ENCODE data around the gene SALL1. TPM values are rescaled to one million over a fixed set of nuclear protein-coding genes. Genes with fewer than 3 reads are reported as not detected.

The SALL1 gene
- total RNA-seq, 2 donors from 2014 or later, result 0.08 TPM; not detected in 1

DNA sequence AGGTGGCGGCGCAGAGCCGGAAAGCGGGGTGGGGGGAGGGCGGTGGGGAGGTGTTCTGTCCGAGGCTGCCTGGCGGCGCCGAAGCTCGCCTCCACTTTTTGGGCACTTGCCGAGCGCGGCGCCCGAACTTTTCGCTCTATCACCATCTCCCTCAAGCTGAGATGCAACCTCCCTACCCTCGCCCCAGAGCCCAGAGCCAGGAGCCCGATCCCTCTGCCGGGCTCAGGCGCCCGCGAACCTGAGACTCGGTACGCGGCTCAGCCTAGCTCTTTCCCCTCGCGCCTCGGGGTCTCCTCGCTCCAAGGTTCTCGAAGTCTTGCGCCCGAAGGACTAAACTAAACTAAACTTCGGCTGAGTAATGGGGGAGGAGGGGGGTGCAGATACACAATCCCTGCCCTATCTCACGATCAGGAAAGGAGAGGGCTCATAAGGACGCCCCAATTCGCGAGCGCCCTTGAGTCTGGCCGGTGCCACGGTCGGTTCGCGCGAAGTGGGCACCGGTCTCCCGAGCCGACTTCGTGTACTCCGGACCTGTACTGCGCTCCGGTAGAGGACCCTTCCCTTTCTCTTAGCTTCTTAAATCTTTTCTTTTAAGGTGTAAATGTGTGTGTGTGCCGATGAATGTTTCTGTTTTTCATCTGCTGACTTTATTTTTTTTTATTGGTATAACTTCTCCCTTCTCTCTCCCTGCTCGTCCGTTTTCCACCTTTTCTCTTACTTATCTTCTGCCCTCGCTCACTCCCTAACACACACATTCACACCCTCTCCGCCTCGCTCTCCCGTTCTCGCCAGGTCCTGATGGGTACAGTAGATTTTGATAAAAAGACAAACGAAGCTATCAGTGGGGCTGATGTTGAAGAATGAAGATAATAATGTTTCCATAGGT, 1.9 kb upstream of the SALL1 start:
- no peak overlapping the region for H3K4me3 Mint-ChIP-seq

GRCh38 chr16:51151961-51152663, 1.0 kb upstream of the SALL1 start:
- Mint-ChIP-seq H3K4me3 (no peak overlapping the region), H3K4me1 (ENCODE audit: low read depth in 2 of 2) (peaks cover 4 to 7% of the 10 kb centered on the region in 2 donors), H3K9me3 (no peaks in the 10 kb centered on the region), H3K36me3 (peaks cover 8% of the 10 kb centered on the region), H3K27ac (no peak overlapping the region), H3K27me3 (peaks cover 50 to 57% of the 10 kb centered on the region in 2 donors)
- DNase-seq (ENCODE audit: low spot score) (no peak), ATAC-seq (no peak)

More for the DNA sequence above, 1.9 kb upstream of the SALL1 start:
- Mint-ChIP-seq H3K27me3 (peaks cover 52 to 57% of the 10 kb centered on the region in 2 donors), H3K36me3 (peaks cover 8% of the 10 kb centered on the region), H3K27ac (no peak overlapping the region), H3K4me1 (ENCODE audit: low read depth in 2 of 2) (peaks cover 4 to 7% of the 10 kb centered on the region in 2 donors), H3K9me3 (no peaks in the 10 kb centered on the region)
- DNase-seq (ENCODE audit: low spot score) (no peak), ATAC-seq (no peak)

- Mint-ChIP-seq H3K27ac (no peak overlapping the region), H3K4me1 (ENCODE audit: low read depth in 2 of 2) (peaks cover 4 to 7% of the 10 kb centered on the region in 2 donors), H3K4me3 (no peak overlapping the region), H3K36me3 (peaks cover 8% of the 10 kb centered on the region), H3K27me3 (peaks cover 50 to 57% of the 10 kb centered on the region in 2 donors), H3K9me3 (no peaks in the 10 kb centered on the region)
- ATAC-seq, result no peak
- no peak for DNase-seq (ENCODE audit: low spot score)
These were observed 428 bp upstream of the SALL1 start for GRCh38 chr16:51151435-51151960.

- H3K36me3 Mint-ChIP-seq, result peaks cover 8% of the 10 kb centered on the region
- ATAC-seq (no peak), DNase-seq (ENCODE audit: low spot score) (no peak)
- H3K4me1 Mint-ChIP-seq (ENCODE audit: low read depth in 2 of 2), result peaks cover 4 to 7% of the 10 kb centered on the region in 2 donors
- no peak overlapping the region for H3K4me3 Mint-ChIP-seq
- H3K27ac Mint-ChIP-seq, result no peak overlapping the region
- no peaks in the 10 kb centered on the region for H3K9me3 Mint-ChIP-seq
- H3K27me3 Mint-ChIP-seq, result peaks cover 57 to 62% of the 10 kb centered on the region in 2 donors
These were observed 744 bp downstream of the SALL1 start for GRCh38 chr16:51150165-51150887.

- no peak for DNase-seq (ENCODE audit: low spot score)
- Mint-ChIP-seq H3K27ac (no peak overlapping the region), H3K4me1 (ENCODE audit: low read depth in 2 of 2) (peaks cover 4 to 7% of the 10 kb centered on the region in 2 donors), H3K4me3 (no peak overlapping the region), H3K9me3 (no peaks in the 10 kb centered on the region), H3K36me3 (peaks cover 8% of the 10 kb centered on the region), H3K27me3 (peaks cover 56 to 65% of the 10 kb centered on the region in 2 donors)
- peak in 1 of 2 donors; percentile 24 for ATAC-seq
These were observed 1.3 kb downstream of the SALL1 start for GRCh38 chr16:51149721-51150164.

DNA sequence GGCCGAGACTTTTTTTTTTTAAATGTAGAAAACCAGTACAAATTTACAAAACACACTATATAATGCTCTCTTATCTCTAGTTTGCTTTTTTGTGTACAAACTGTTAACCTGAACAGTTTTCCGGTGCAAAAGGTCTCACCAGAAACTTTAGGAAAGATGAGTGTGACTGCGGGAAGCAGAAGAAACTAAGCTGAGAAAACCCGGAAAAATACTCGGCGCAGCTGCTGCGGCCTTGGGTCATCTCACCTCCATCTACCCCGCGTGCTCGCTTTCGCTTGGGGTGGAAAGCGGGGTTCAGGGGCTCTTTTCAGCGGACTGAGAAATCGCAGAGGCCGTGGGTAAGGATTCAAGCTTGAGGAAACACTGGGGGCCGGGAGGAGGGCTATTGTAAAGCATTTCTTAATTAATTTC, 1.8 kb downstream of the SALL1 start:
- ATAC-seq, result no peak
- Mint-ChIP-seq H3K4me3 (no peak overlapping the region), H3K4me1 (ENCODE audit: low read depth in 2 of 2) (peaks cover 4 to 7% of the 10 kb centered on the region in 2 donors), H3K9me3 (no peaks in the 10 kb centered on the region), H3K27me3 (peaks cover 55 to 63% of the 10 kb centered on the region in 2 donors), H3K27ac (no peak overlapping the region), H3K36me3 (peaks cover 8% of the 10 kb centered on the region)
- no peak for DNase-seq (ENCODE audit: low spot score)

DNA sequence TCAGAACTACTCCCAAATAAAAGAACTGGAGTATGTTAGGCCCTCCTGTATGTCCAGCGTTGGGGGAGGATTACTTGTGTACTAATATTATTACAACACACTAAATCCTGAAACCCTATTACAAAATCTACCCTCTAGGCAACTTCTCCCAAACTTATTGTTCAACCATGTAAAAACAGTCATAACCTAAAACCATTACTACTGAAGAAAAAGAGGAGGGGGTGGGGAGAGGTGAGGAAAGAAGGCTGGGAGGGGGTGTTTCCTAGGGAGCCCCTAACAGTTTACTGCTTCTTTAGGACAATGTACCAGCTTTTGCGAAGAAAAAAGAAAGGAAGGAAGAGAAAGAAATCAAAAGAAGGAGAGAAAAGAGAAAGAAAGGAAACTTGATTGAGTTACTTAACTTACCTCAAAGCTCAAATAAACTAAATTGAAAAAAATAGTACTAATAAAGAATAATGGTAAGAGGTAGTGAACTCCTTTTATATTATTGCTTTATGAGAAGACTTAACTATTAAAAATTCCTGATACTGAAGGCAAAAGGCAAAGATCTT, 2.3 kb downstream of the SALL1 start:
- no peak for DNase-seq (ENCODE audit: low spot score)
- H3K27ac Mint-ChIP-seq, result no peak overlapping the region
- ATAC-seq, result no peak
- no peak overlapping the region for H3K4me3 Mint-ChIP-seq
- peaks cover 53 to 62% of the 10 kb centered on the region in 2 donors for H3K27me3 Mint-ChIP-seq
- peaks cover 8% of the 10 kb centered on the region for H3K36me3 Mint-ChIP-seq
- H3K4me1 Mint-ChIP-seq (ENCODE audit: low read depth in 2 of 2), result peaks cover 4 to 7% of the 10 kb centered on the region in 2 donors
- no peaks in the 10 kb centered on the region for H3K9me3 Mint-ChIP-seq

- Mint-ChIP-seq H3K36me3 (peaks cover 2% of the 10 kb centered on the region), H3K4me3 (no peak overlapping the region), H3K9me3 (no peaks in the 10 kb centered on the region)
These were observed 3.0 kb downstream of the SALL1 start for GRCh38 chr16:51147776-51148677.

DNA sequence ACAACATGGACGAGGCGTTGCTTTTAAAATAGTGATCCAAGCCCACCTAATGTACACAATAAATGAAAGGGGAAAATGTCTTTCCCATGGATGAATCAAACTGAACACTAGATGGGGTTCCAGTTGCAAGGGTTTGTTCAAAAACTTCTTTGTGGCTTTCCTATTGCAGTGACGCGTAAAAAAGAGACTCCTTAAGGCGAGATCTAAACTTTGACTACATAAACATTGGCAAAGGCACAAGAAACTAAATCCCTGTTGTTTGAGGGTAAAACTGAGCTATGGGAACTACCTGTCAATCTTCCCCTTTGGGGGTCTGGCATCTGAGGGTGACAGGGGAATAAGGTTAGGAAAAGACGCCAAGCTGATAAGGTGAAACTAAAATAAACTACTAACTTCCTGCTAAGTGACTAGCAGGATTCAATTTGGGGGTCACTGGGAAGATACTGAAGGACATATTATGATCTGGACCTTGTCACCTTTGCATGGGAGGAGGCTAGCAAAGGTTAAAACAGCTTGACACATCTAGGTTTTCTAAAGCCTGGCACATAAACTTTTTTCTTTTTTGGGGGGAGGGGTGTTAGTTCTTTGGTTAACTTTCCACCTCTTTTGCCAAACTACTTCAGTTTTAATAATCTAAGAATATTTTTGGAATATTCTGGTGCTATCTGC, 4.7 kb downstream of the SALL1 start:
- Mint-ChIP-seq H3K36me3 (no peaks in the 10 kb centered on the region), H3K4me1 (ENCODE audit: low read depth in 2 of 2) (no peaks in the 10 kb centered on the region), H3K27me3 (peaks cover 46 to 51% of the 10 kb centered on the region in 2 donors), H3K27ac (no peak overlapping the region), H3K4me3 (no peak overlapping the region), H3K9me3 (no peaks in the 10 kb centered on the region)
- ATAC-seq, result no peak
- DNase-seq (ENCODE audit: low spot score), result no peak

More at GRCh38 chr16:51147776-51148677, 3.0 kb downstream of the SALL1 start:
- Mint-ChIP-seq H3K27me3 (peaks cover 47 to 54% of the 10 kb centered on the region in 2 donors), H3K27ac (no peak overlapping the region), H3K4me1 (ENCODE audit: low read depth in 2 of 2) (peaks cover 0 to 2% of the 10 kb centered on the region in 2 donors)
- ATAC-seq, result no peak
- DNase-seq (ENCODE audit: low spot score), result no peak

GRCh38 chr16:51144203-51144602, 6.9 kb downstream of the SALL1 start:
- Mint-ChIP-seq H3K9me3 (no peaks in the 10 kb centered on the region), H3K4me1 (ENCODE audit: low read depth in 2 of 2) (no peaks in the 10 kb centered on the region), H3K27me3 (peaks cover 47 to 49% of the 10 kb centered on the region in 2 donors), H3K4me3 (no peak overlapping the region), H3K27ac (no peak overlapping the region), H3K36me3 (no peaks in the 10 kb centered on the region)
- DNase-seq (ENCODE audit: low spot score) (no peak), ATAC-seq (no peak)

- Mint-ChIP-seq H3K9me3 (no peaks in the 10 kb centered on the region), H3K27me3 (peaks cover 39 to 41% of the 10 kb centered on the region in 2 donors), H3K36me3 (no peaks in the 10 kb centered on the region), H3K27ac (no peak overlapping the region), H3K4me1 (ENCODE audit: low read depth in 2 of 2) (no peaks in the 10 kb centered on the region), H3K4me3 (no peak overlapping the region)
- no peak for DNase-seq (ENCODE audit: low spot score)
- ATAC-seq, result no peak
These were observed 7.7 kb downstream of the SALL1 start for GRCh38 chr16:51143196-51143977.
